Activated CD4-positive, alpha-beta T cell treated with anti-CD3 and anti-CD28 coated beads, Interleukin-2, amount 50 U/mL, for 24 hours (primary cell): ENCODE measurements around the gene OR2D3.
"Not testable (repeated sequence)": the region's sequence is repeated elsewhere in the genome, so short reads cannot be mapped to it uniquely, and the experiment has no call there.

Experiments used
- DNase-seq, 2 donors: peaks; one replicate each; pipeline ENCODE4 v3.0.0-alpha.2; 2020; ENCODE audit warnings: low read depth in 1 of 2, low spot score in 1 of 2

Gene OR2D3

DNA sequence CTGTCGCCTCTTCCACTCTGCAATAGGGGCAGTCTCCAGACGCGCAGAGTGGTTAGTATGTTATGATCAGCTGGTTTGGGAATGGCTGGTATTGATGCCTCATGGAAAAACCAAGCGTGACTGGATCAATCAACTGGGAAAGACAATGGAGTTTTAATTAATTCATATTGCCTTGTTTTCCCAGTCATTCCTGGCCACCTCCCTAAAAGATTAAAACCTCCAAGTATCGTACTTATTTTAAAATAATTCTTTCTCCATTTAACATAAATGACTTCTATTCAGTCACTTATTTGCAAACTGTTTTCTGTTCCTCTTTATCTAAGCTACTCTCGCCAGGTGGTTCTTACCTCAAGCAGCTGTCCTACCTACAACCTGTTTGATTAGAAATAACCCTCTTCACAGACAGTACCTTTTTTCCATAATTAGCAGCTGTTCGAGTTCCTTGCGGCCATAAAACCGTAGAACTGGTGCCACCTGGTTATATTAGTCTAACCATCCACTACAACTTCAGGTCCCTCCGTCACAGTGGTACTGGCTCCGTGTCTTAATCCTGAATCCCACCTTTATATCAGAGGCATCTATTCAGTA, 6.3 kb downstream of the OR2D3 start:
- no peak for DNase-seq

DNA sequence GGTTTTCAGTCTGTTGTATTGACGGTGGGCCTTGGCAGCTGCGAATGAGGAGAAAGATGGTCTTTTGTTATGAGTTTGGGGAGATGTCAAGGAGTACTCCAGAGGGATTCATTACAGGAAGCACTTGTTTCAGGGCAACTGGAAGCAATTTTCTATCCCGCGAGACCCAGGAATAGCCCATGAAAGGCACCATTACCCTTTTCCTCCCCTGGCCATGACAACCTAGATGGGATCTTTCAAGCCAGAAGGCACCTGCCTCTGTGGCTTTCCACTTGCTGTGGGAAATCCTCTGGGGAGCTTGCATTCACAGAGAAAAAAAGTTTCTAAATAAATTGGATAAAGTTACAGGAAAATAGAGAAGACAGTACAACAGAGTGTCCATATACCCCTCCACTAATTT, 8.1 kb downstream of the OR2D3 start:
- no peak for DNase-seq

GRCh38 chr11:6931146-6931713, 10.4 kb downstream of the OR2D3 start:
- DNase-seq, result no peak

GRCh38 chr11:6932145-6932544, 11.3 kb downstream of the OR2D3 start:
- no peak for DNase-seq

- DNase-seq, result no peak
These were observed 21.2 kb downstream of the OR2D3 start for GRCh38 chr11:6941970-6942369.

DNA sequence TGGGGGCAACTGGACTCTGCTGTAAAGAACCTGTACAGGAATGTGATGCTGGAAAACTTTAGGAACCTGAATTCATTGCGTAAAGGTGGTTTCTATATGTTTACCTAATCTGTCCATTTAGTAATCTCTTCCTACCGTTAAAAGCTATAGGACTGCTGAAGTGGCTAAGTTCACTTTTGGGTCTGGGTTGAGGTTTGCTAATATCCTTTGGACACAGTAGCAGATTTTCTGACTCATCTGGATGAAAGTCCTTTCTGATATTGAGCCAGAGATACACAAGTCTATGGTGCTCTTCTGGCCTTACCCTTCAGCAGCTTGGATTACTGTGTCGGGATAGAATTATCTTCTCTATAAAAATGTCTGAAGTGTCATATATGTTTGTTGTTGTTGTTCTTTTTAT, 22.3 kb downstream of the OR2D3 start:
- no peak for DNase-seq

- not testable (repeated sequence) for DNase-seq
These were observed 33.4 kb downstream of the OR2D3 start for GRCh38 chr11:6954248-6954647.

DNA sequence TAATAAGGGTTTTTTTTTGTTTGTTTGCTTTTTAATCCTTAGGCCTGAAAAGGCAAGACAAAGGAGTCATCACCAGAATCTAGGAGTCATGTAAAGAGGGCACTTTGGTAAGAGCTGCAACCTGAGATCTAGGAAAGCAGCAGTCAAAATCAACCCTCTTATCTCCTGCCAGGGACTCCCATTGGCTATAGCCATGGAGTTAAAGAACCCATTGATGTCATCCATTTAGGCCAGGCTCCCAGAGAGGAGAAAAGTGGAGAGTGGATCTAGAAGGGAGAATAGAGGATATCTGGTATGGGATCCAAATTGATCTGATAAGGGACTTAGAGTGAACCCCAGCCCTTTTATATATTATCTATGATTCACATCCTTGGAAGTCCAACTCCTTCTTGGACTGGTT, 41.3 kb downstream of the OR2D3 start:
- no peak for DNase-seq

GRCh38 chr11:6962673-6963072, 41.9 kb downstream of the OR2D3 start:
- no peak for DNase-seq

DNA sequence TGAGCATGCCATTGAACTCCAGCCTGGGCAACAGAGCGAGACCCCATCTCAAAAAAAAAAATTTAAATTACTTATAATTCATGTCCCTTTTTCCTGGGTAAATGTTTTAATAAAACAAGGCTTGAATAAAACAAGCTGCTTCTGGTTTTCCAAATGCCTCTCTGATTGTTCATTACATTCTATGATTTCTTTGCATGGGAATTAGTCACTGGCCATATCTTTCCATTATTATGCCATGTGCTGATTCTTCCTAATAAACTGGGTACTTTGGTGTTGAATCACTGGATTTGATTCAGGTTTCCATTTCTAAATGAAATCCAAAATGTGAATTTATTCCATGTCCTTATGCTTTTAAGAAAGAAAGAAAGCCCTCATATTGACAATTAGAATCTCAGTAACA, 48.0 kb downstream of the OR2D3 start:
- no peak for DNase-seq

DNA sequence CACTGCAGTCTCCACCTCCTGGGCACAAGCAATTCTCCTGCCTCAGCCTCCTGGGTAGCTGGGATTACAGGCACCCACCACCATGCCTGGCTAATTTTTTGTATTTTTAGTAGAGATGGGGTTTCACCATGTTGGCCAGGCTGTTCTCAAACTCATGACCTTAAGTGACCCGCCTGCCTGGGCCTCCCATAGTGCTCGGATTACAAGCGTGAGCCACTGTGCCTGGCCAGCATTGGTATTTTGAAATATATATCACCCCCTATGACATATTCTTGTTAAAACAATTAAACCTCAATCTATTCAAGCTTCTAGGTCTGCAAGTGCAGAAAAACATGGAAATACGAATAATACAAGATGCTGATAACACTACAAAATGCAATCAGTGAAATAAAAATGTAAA, 49.1 kb downstream of the OR2D3 start:
- DNase-seq, result not testable (repeated sequence)
